NCI-H2196 treated with DMSO at 0.1 percent for 48 hours (cell line): ENCODE results near the gene PPP4R3B.

Experiments
- DNase-seq: peaks from one replicate; lab custom pipeline; 2025; ENCODE audit not compliant: unreplicated experiment; lab: John Stamatoyannopoulos, UW

PPP4R3B gene

GRCh38 chr2:55617175-55618024 is at the start of gene PPP4R3B:
PPP4R3B (minus strand) TSS chr2:55617622; CDS start chr2:55617285, 337 bp downstream.
- DNase-seq, result peak; percentile 85

GRCh38 chr2:55653255-55653654 is 35.8 kb upstream of the PPP4R3B start:
- no peak for DNase-seq

- no peak for DNase-seq
These were observed 31.8 kb upstream of the PPP4R3B start for GRCh38 chr2:55649211-55649610.

GRCh38 chr2:55636831-55637230 is 19.4 kb upstream of the PPP4R3B start:
- no peak for DNase-seq

- DNase-seq, result no peak
These were observed 11.5 kb upstream of the PPP4R3B start for GRCh38 chr2:55628931-55629330.

GRCh38 chr2:55627915-55628314 is 10.5 kb upstream of the PPP4R3B start:
- no peak for DNase-seq

- DNase-seq, result no peak
These were observed 4.4 kb upstream of the PPP4R3B start for GRCh38 chr2:55621802-55622201.

- no peak for DNase-seq
These were observed 2.8 kb upstream of the PPP4R3B start for GRCh38 chr2:55620123-55620779.

- peak; percentile 15 for DNase-seq
These were observed 1.0 kb upstream of the PPP4R3B start for GRCh38 chr2:55618275-55619055.

- DNase-seq, result no peak
These were observed 528 bp upstream of the PPP4R3B start for GRCh38 chr2:55618025-55618274.

GRCh38 chr2:55616551-55617174 is 759 bp downstream of the PPP4R3B start:
- no peak for DNase-seq

- no peak for DNase-seq
These were observed 5.4 kb downstream of the PPP4R3B start for GRCh38 chr2:55611997-55612396.

GRCh38 chr2:55610954-55611743 is 6.3 kb downstream of the PPP4R3B start:
- DNase-seq, result no peak

GRCh38 chr2:55609938-55610578 is 7.4 kb downstream of the PPP4R3B start:
- DNase-seq, result no peak

- DNase-seq, result no peak
These were observed 8.1 kb downstream of the PPP4R3B start for GRCh38 chr2:55609193-55609794.

GRCh38 chr2:55607717-55608116 is 9.7 kb downstream of the PPP4R3B start:
- no peak for DNase-seq

GRCh38 chr2:55604027-55604565 is 13.3 kb downstream of the PPP4R3B start:
- DNase-seq, result no peak

GRCh38 chr2:55601849-55602248 is 15.6 kb downstream of the PPP4R3B start:
- DNase-seq, result no peak

GRCh38 chr2:55598056-55598795 is 19.2 kb downstream of the PPP4R3B start:
- no peak for DNase-seq
